ENCODE results near the gene DMWD.
"Not testable (repeated sequence)": the region's sequence is repeated elsewhere in the genome, so short reads cannot be mapped to it uniquely, and the experiment has no call there.

Gene DMWD

DNA sequence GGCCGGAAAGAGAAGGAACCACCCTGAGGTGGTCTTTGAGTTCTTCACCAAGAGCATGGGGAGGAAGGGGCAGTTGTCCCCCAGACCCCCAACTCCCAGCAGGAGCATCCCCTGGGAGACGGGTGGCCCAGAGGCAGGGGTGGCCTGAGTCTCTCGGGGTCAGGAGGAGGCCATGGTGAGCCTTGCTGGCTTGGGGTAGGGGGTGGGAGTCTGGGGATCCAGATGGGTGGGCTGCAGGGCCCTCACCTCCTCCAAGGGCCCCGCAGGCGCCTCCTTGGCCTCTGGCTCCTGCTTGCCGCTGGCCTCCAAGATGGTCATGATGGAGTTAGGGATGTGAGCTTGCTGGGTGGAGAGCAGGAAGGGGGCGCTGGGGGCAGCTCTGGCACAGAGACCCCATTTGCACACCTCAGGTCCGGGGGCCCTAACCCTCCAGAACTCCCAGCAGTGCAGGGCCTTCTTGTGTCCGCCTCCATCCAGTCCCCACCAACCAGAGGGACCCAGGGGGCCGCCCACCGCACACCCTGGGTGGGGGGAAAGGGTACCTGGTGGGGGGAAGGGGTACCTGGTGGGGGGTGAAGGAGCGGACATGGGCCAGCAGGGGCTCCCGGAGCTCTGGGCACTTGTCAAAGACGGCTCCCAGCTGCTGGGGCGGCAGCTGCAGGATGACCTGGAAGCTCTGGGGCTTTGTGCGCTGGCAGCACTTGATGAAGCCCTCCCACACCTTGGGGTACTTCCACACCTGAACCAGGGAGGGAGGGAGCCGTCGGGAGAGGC, 23.8 kb upstream of the DMWD start:
- DNase-seq: no peak

- DNase-seq: no peak
Observed at GRCh38 chr19:45815481-45816216, 23.0 kb upstream of the DMWD start.

DNA sequence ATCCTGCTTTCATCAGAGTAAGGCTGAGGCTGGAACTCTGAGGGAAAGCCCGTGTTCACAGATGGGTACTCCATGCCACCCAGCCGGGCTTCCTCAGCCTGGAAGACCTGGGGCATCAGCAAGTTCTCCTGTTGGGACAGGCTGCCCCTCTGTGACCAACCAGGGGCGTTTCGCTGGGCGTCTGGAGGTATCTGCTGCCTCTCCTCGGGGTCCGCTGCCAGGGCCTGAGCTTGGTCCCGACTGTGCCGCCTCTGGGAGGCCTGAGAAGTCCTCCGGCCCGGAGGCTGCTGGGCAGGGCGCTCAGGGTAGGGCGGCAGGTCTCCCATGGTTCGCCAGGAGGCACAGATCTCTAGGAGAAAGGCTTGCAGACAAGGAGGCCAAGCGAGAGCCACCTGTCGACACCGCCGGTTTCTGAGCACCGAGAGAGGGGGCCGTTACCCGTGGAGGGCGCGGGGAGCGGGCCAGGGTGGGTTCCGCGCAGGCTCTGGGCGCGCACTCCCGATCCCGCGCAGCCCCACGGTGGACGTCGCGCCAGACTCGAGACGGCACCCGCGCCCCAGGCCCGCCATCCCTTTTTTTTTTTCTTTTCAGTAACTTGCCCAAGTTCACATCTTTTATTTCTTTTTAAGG, 22.3 kb upstream of the DMWD start, which contains the start of gene RSPH6A:
Gene RSPH6A (minus strand): TSS at position 458 of the 630 bp plus-strand sequence. CDS start 132 bp downstream, at position 326.
- DNase-seq: no peak

DNA sequence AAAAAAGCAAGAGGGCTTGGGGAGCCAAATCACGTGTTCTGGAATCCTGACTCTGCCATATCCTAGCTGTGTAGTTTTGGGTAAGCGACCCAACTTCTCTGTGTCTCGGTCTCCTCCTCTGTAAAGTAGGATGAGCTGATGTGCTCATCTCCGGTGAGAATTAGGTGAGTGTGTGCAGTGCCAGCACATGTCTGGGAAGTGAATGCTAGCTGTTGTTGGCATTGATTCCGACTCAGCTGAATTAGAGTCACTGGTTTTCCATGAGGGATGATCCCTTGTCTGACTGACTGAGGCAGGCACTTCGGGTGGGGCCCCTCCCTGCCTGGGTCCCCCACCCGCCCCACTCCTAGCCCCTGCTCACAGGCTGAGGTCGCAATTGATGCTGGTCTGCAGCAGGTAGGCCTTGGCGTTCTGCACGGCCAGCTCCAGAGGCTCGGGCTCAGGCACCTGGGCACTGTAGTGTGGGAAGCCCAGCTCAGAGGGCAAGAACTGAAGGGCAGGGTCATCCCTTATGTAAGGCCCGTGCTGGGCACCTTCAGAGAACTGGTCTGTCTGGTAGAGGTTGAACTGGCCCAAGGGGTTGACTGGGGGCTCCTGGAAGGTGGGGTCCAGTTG, 21.6 kb upstream of the DMWD start:
- DNase-seq: no peak

DNA sequence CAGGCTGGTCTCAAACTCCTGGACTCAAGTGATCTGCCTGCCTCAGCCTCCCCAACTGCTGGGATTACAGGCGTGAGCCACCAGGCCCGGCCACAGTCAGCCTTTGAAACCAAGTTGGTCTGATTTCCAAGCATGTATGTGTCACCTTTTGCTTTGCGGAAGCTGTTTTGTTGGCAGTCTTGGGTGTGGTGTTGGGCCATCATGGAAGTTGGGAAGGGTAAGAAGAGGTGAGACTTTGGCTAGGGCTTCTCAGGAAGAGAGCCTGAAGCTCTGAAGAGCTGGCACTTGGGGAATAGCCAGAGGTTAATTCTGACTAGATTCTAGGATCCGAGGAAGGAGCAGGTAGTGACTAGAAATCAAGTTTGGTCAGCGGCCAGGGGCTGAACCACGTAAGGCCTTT, 19.7 kb upstream of the DMWD start:
- no peak for DNase-seq

GRCh38 chr19:45809643-45810159, 17.1 kb upstream of the DMWD start:
- no peak for DNase-seq

DNA sequence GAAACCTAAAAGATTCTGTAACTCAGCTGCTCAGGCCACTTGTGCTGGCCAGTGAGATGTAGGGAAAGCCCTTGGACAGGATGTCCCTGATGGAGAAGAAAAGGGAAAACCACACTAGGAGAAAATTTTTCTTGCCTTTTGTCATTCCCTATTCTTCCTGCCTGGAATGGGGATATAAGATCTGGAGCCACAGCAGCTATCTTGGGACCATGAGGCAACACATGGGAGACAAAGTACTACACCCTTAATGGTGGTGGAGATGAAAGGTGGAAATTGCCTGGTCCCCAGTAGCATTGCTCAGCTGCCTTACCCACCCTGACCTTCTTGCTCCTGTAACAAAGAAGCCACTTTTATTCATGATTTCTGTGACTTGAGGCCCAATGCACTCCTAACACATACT, 13.1 kb upstream of the DMWD start:
- DNase-seq: no peak

DNA sequence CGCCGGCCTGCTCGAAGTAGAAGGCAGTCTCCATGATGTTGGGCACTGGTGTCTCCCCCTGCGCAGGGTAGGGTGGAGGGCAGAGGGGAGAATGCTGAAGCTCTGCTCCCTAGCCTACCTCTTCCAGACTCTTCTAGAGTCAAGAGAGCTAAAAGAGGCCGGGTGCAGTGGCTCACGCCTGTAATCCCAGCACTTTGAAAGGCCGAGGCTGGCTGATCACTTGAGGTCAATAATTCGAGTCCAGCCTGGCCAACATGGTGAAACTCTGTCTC, 12.2 kb upstream of the DMWD start:
- DNase-seq: no peak

DNA sequence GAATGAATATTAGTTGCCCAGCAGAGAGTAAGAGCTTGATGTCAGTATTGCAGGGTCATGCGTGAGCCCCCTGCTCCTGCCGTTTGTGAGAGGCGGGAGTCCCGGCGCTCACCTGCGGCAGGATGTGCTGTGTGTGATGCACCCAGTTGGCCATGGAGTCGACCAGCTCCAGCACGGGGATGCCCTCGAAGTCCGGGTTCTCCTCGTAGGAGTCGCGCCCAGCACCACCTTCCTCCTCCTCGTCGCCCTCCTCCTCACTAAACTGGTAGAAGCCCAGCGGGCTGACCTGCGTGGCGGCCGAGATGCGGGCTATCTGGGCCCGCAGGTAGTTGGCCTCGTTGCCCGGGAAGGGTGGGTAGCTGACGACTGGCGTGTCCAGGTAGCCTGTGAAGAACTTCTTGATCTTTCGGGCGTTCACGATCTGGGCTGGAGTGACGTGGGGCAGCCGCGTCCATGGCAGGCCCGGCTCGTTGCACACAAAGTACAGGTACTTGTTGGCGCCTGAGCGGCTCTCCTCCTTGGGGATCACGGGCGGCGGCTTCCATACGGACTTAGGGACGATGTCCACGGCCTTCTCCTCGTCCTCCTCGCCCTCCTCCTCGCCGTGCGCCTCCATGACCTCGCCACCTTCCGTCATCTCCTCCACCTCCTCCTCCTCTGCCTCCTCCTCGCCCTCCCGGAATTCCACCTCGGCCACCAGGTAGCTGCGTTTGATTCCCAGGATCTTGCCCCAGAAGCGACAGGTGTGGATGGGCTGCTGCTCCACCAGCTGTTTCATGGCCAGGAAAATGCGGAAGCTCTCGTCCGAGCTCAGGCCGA, 11.7 kb upstream of the DMWD start:
- no peak for DNase-seq

DNA sequence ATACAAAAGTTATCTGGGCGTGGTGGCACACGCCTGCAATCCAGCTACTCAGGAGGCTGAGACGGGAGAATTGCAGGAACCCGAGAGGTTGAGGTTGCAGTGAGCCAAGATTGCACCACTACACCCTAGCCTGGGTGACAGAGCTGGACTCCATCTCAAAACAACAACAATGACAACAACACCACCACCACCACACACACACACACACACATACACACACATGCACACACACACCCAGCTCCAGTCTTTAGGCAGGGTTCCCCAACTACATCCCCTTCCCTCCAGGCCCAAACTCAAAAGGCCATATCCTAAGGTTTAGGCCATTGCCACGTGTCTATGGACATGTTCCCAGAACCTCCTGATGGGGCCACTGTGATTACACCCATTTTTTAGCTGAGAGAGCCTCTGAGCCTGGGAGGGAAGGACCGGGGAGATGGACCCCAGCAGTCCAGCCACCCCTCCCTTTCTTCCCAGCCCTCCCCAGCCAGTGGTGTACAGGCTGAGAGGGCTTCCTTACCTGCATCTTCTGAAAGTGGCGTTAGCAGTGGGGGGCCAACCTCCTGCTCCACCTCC, 9.0 kb upstream of the DMWD start:
- DNase-seq: no peak

DNA sequence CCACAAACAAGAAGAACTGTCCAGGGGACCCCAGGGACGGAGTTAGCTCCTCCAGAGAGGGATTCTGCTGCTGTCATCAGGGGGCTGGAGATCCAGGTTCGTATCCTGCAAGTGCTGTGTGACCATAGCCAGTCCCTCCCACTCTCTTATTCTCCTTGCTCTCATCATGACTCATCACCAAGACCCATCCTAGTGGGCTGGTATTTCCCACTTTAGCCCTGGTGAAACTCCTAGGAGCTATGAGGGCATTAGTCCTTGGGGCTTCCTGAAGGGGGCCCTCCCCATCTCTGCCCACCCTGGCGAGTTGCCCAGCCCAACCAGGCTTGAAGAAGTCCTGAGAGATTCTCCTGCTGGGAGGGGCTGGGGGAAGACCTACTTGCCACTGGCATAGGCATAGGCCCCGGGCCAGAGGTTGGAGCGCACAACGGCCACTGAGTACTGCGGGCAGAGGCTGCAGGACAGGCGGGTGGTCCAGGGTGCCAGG, 7.5 kb upstream of the DMWD start:
- DNase-seq: no peak

GRCh38 chr19:45799541-45799940, 6.9 kb upstream of the DMWD start:
- not testable (repeated sequence) for DNase-seq

GRCh38 chr19:45798995-45799517, 6.4 kb upstream of the DMWD start:
- no peak for DNase-seq

- DNase-seq: no peak
Observed at GRCh38 chr19:45794627-45795026, 2.0 kb upstream of the DMWD start.

GRCh38 chr19:45793876-45794275, 1.2 kb upstream of the DMWD start:
- no peak for DNase-seq

DNA sequence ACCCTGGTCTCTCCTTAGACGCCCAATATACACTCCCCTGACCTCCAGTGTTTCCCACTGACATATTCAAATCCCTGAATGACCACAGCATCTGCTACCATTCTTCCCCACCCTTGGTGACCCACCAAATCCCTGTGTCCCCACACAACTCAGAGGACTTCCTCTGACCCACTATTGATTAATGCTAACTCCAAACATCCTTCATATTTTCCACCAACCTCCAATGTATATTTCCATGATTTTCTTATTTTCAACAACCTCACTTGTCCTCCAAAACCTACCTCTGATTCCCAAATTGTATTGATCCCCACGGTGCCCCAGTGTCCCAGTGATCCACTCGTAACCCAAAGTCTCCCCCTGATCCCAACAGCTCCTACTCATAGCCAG, 526 bp upstream of the DMWD start:
- no peak for DNase-seq

DNA sequence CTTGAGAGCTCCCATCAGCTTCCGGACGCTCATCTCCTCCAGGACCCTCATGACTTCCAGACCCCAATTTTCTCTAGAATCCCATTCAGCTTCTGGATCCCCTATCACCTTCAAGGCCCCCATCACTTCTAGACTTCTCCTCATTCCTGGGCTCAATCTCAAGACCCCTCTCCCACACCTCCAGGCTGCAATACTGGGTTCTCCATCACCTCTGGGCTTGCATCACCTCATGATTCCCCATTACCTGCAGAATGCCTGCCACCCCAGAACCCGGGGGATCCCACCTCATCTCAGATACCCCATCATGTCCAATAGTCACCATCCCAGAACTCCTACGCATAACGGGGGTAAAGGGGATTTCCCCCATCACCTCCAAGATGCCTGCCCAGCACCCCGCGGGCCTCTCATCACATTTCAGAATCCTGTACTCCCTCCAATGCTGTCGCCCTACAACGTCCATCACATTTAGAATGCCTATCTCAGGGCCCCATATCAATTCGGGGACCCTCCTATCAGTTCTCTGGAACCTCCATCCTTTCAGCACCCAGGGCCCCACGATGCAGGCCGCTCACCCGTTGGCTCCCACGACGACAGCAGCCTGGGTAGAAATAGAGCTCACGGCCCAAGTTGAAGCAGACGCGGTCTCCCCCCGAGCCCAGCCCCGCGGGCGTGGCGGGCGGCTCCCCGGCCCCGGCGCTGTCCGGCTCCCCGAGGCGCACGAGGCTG, 738 bp downstream of the DMWD start:
- no peak for DNase-seq

GRCh38 chr19:45790942-45791341, 1.7 kb downstream of the DMWD start:
- peak; percentile 82 for DNase-seq

DNA sequence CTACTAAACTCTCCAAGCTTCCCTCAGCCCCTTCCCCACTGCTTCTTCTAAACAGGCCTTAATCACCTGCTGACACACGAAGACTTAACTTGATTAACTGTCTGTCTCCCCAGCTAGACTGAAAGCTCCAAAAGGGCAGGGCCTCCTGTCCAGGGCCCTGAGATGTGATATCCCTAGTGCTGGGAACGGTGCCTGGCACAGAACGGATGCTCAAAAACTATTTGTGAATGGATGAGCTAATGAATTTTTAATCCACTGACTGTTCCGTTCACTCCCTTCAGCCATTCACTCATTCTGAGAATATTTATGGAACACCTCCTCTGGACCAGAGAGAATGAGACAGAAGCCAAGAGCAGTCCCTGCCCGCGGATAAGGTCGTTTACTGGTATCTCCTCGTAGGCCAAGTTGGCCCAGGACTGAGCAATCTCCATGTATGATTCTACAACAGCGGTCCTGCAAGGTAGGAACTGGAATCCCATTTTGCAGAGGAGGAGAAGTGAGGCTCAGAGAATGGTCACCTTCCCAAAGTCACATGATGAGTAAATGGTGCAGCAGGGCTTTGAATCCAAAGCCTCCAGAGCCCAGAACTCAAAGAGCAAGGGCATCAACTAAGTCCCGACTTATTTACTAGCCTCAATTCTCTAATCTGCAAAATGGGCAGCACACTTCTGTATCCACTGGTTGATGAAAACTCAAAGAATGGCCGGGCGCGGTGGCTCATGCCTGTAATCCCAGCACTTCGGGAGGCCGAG, 3.4 kb downstream of the DMWD start:
- no peak for DNase-seq

DNA sequence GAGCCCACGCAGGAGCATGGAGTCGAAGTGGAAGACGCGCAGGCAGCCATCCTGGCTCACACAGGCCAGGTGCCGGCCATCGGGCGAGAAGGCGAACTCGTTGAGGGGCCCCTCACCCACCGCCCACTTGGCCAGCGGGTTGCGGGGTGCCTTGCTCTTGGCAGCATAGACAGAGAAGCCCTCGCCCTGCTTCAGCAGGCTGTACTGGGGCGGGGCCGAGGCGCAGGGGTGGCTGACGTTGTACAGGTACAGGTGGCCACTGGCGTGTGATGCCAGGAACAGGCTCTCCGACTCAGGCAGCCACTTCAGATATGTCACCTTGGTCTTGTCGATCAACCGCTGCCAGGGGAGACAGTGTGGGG, 6.1 kb downstream of the DMWD start:
- DNase-seq: no peak
